ENCODE results near the gene CERK.
A peak's percentile ranks its signal among the peaks of the same experiment; 100 is the strongest.

CERK gene

GRCh38 chr22:46748908-46749675 is 11.0 kb upstream of the CERK start:
- no peak for DNase-seq

GRCh38 chr22:46748206-46748907 is 10.3 kb upstream of the CERK start:
- DNase-seq = no peak

- no peak for DNase-seq
These were observed 9.6 kb upstream of the CERK start for GRCh38 chr22:46747646-46748045.

GRCh38 chr22:46746620-46747019 is 8.6 kb upstream of the CERK start:
- DNase-seq = no peak

GRCh38 chr22:46746192-46746591 is 8.1 kb upstream of the CERK start:
- DNase-seq = no peak

- no peak for DNase-seq
These were observed 6.5 kb upstream of the CERK start for GRCh38 chr22:46744581-46744980.

GRCh38 chr22:46742576-46743221 is 4.6 kb upstream of the CERK start:
- peak in 2 of 3 experiments; percentile 1 to 16 for DNase-seq

GRCh38 chr22:46741974-46742519 is 4.0 kb upstream of the CERK start:
- no peak for DNase-seq

- no peak for DNase-seq
These were observed 3.1 kb upstream of the CERK start for GRCh38 chr22:46740910-46741780.

GRCh38 chr22:46739094-46739870 is 1.2 kb upstream of the CERK start:
- peak in 2 of 3 experiments; percentile 45 to 64 for DNase-seq

GRCh38 chr22:46738647-46739093 is 618 bp upstream of the CERK start:
- DNase-seq = peak in 1 of 3 experiments; percentile 46

GRCh38 chr22:46737105-46737975 is 712 bp downstream of the CERK start:
- DNase-seq = peak in 2 of 3 experiments; percentile 47 to 62

- DNase-seq = no peak
These were observed 1.3 kb downstream of the CERK start for GRCh38 chr22:46736705-46737104.

- no peak for DNase-seq
These were observed 2.1 kb downstream of the CERK start for GRCh38 chr22:46735747-46736608.

- peak in 2 of 3 experiments; percentile 21 to 45 for DNase-seq
These were observed 3.1 kb downstream of the CERK start for GRCh38 chr22:46734830-46735453.

- peak in 2 of 3 experiments; percentile 30 to 75 for DNase-seq
These were observed 3.8 kb downstream of the CERK start for GRCh38 chr22:46734213-46734722.

GRCh38 chr22:46732513-46732912 is 5.5 kb downstream of the CERK start:
- no peak for DNase-seq

- DNase-seq = no peak
These were observed 6.0 kb downstream of the CERK start for GRCh38 chr22:46732041-46732379.
